Left ventricle myocardium inferior (tissue), 1 donor: Measurements from ENCODE around the gene FAM180B. TPM values are rescaled to one million over a fixed set of nuclear protein-coding genes. Genes with fewer than 3 reads are reported as not detected.

ENCODE experiments used
- DNase-seq: peaks from one replicate; pipeline ENCODE4 v3.0.0-alpha.2; 2020
- H3K27ac ChIP-seq: fragments of 200-600 bp; replicated peaks from 2 replicates; pipeline ENCODE4 v1.8.0; 2021
- H3K27me3 ChIP-seq: fragments of 200-600 bp; 2 replicates; pipeline ENCODE4 v1.8.0; 2021; ENCODE audit warnings: low read depth
- H3K36me3 ChIP-seq: fragments of 200-600 bp; 2 replicates; pipeline ENCODE4 v1.8.0; 2021
- H3K4me1 ChIP-seq: fragments of 200-600 bp; 2 replicates; pipeline ENCODE4 v1.8.0; 2021
- H3K4me3 ChIP-seq: fragments of 200-600 bp; 2 replicates; pipeline ENCODE4 v1.8.0; 2021; ENCODE audit warnings: mild to moderate bottlenecking, moderate library complexity
- H3K9me3 ChIP-seq: fragments of 200-600 bp; replicated peaks from 2 replicates; pipeline ENCODE4 v1.8.0; 2021
- intact Hi-C: fragments of 100-400 bp; cut with micrococcal nuclease; formaldehyde crosslinking; loops from one replicate; pipeline ENCODE4 v1.11.0; 2022
- total RNA-seq: library from RNA; stranded (reverse); fragmentation: NEBNext Ultra II Directional; extraction: Animal tissue kit (Norgen Biotek cat#: 25700); gene quantifications from one replicate; pipeline ENCODE4 v1.2.1, GENCODE V29; 2021
- TF ChIP-seq, protein P1 (sequence below): fragments of 200-600 bp; IDR thresholded peaks from 2 replicates; pipeline ENCODE4 v1.8.0; 2021; ENCODE audit warnings: antibody characterized with exemption, mild to moderate bottlenecking, borderline replicate concordance
- donor health status: DM: no; HTN: yes; CAD: no; lungs with severe emphysema.

The FAM180B gene
- total RNA-seq, 1 donor from 2014 or later = 0.22 TPM

DNA sequence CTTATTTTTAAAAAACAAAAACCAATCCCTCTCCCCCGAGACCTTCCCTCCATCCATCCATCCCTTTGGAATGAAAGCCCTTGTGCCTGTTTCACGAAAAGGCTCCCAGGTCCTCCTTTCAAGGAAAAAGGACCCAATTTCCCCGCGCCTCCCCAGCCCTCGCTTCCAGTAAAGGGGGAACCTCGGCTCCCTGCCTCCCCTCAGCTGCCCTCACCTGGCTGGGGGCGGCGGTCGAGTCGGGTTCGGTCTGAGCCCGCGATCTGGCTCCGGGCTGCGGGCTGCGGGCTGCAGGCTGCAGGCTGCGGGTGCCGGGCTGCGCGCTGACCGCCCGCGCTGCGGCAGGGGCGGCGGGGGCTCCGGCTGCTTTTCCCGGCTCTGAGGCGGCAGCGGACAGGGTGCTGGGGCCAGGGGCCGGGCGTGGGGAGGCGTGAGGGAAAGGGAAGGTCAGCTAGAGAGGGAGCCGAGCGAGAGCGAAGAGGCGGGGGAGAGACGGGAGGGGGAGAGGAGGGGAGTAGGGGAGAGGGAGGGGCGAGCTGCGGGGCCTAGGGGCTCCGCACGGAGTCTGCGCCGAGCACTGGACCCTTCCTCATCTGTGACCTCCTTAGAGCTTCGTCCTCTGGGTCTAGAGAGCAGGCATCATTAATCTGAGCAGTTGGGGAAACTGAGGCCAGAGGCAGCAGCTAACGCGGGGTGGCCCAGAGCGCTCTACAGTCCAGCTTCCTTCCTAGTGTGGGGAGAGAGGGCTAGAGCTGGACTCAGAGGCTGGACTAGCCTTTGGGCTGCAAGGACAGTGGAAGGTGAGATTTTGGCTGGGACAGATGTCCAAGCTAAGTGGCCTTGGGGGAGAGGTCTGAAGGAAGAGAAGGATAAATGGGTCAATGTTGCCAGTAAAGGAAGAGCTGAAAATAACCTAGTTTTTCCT, 7.7 kb downstream of the FAM180B start, which contains the start of gene C1QTNF4:
Gene C1QTNF4 (minus strand): TSS at position 478 of the 922 bp plus-strand sequence. CDS start 3,601 bp downstream, outside the sequence.
- Histone ChIP-seq H3K36me3 (no peaks in the 10 kb centered on the region), H3K27ac (no peak within 1 kb of the TSS), H3K4me1 (peaks cover 29% of the 10 kb centered on the region), H3K27me3 (peaks cover 64% of the 10 kb centered on the region), H3K9me3 (no peaks in the 10 kb centered on the region), H3K4me3 (peak within 1 kb of the TSS; percentile 51)
- TF ChIP-seq, protein P1, sequence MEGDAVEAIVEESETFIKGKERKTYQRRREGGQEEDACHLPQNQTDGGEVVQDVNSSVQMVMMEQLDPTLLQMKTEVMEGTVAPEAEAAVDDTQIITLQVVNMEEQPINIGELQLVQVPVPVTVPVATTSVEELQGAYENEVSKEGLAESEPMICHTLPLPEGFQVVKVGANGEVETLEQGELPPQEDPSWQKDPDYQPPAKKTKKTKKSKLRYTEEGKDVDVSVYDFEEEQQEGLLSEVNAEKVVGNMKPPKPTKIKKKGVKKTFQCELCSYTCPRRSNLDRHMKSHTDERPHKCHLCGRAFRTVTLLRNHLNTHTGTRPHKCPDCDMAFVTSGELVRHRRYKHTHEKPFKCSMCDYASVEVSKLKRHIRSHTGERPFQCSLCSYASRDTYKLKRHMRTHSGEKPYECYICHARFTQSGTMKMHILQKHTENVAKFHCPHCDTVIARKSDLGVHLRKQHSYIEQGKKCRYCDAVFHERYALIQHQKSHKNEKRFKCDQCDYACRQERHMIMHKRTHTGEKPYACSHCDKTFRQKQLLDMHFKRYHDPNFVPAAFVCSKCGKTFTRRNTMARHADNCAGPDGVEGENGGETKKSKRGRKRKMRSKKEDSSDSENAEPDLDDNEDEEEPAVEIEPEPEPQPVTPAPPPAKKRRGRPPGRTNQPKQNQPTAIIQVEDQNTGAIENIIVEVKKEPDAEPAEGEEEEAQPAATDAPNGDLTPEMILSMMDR = no peak
- no peak for DNase-seq
- intact Hi-C loops = no loop called here

DNA sequence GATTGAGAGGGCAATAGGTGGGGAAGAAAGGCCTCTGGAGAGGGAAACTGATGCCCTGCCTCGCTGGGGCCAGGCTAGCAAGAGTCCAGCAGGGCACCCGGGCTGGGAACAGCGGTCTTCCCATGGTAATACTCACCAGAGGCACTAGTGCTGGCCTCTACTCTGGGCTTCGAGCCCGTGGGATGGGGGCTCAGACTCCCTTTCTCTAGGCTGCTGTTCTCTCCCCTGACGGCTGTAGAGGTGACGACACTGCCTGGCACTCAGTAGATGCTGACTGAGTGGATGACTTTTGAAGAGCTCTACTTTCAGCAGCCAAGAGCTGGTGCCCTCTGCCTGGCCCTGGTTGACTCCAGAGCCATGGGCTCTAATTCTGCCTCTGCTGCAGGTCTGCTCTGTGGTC, 8.6 kb downstream of the FAM180B start:
- no peaks in the 10 kb centered on the region for H3K36me3 ChIP-seq
- H3K9me3 ChIP-seq = no peaks in the 10 kb centered on the region
- TF ChIP-seq, protein P1 = no peak
- H3K4me3 ChIP-seq = no peak overlapping the region
- intact Hi-C loops = no loop called here
- peaks cover 23% of the 10 kb centered on the region for H3K4me1 ChIP-seq
- peaks cover 56% of the 10 kb centered on the region for H3K27me3 ChIP-seq
- no peak overlapping the region for H3K27ac ChIP-seq
- peak; percentile 57 for DNase-seq

DNA sequence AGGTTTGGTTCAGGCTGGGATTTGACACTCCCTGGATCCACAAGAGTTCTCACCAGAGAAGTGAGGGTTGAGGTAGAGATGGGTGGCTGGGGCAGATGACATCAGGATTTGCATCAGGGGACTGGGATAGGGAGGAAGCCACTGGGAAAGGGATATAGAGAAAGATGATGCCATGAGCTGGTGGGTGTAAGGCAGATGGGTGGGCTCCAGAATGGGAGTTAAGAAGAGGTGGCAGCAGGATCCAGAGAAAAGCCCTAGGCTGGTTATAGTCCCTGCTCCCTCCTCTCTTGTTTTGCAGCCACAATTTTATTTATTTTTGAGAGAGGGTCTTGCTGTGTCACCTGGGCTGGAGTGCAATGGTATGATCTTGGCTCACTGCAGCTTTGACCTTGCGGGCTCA, 9.5 kb downstream of the FAM180B start:
- no peaks in the 10 kb centered on the region for H3K9me3 ChIP-seq
- no peak overlapping the region for H3K4me3 ChIP-seq
- no peaks in the 10 kb centered on the region for H3K36me3 ChIP-seq
- H3K4me1 ChIP-seq = peaks cover 23% of the 10 kb centered on the region
- peaks cover 47% of the 10 kb centered on the region for H3K27me3 ChIP-seq
- intact Hi-C loops = no loop called here
- no peak overlapping the region for H3K27ac ChIP-seq
- TF ChIP-seq, protein P1 = no peak
- DNase-seq = no peak

DNA sequence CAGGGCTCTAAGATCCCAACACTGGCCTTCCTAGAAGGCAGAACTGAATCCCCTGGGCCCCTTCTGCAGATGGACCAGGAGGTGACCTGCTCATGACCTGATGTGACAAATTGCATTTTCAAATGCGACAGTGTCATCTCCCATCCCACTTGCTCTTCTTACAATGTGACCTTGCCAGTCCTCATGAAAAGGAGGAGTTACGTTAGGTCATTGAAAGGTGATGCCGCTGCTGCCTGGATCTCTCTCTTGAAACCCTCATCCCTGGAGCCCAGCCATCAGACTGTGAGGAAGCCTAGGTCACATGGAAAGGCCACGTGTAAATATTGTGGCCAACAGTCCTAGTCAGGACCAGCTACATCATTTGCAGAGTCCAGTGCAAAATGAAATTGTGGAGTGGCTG, 13.4 kb downstream of the FAM180B start:
- Histone ChIP-seq H3K27ac (no peak overlapping the region), H3K4me3 (no peak overlapping the region), H3K4me1 (peaks cover 8% of the 10 kb centered on the region), H3K9me3 (no peaks in the 10 kb centered on the region), H3K27me3 (peaks cover 7% of the 10 kb centered on the region), H3K36me3 (no peaks in the 10 kb centered on the region)
- no peak for DNase-seq
- TF ChIP-seq, protein P1 = no peak
- intact Hi-C loops = no loop called here

DNA sequence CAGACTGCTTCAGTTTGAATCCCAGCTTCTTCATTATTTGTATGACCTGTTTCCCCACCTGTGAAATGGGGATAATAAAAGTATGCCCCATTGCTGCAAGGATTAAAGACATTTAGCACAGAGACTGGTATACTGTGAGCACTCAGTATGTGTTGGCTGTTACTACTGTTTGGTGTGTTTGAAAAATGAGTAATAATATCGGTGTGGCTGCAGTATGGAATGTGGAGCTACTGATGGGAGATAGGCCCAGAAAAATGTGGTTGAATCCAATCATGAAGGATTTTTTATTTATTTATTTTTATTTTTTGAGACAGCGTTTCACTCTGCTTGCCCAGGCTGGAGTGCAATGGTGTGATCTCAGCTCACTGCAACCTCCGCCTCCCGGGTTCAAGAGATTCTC, 16.8 kb downstream of the FAM180B start:
- Histone ChIP-seq H3K9me3 (no peaks in the 10 kb centered on the region), H3K4me3 (no peak overlapping the region), H3K36me3 (no peaks in the 10 kb centered on the region), H3K27me3 (no peaks in the 10 kb centered on the region), H3K27ac (no peak overlapping the region), H3K4me1 (peaks cover 28% of the 10 kb centered on the region)
- intact Hi-C loops = no loop called here
- no peak for DNase-seq
- TF ChIP-seq, protein P1 = no peak
